Liver (tissue), 9 donors: ENCODE results near the gene KRT80. TPM values are rescaled to one million over a fixed set of nuclear protein-coding genes. Genes with fewer than 3 reads are reported as not detected.

Experiments used
- DNase-seq: peaks from one replicate; pipeline ENCODE4 v3.0.0-alpha.2; 2017; ENCODE audit warnings: low spot score
- H3K27ac ChIP-seq, 2 donors: one replicate each; pipeline ENCODE4 v1.7.0; 2013; ENCODE audit warnings: inconsistent platforms in 2 of 2, low read length in 2 of 2, control low read depth in 1 of 2, low read depth in 1 of 2, mild to moderate bottlenecking in 1 of 2
- H3K27me3 ChIP-seq, 4 donors: one replicate each; pipeline versions ENCODE4 v1.6.1 to v1.7.0; 2013; ENCODE audit warnings: low read length in 3 of 4, inconsistent platforms in 1 of 4, mild to moderate bottlenecking in 1 of 4, moderate library complexity in 1 of 4; ENCODE audit not compliant: control insufficient read depth in 4 of 4, insufficient read depth in 4 of 4
- H3K36me3 ChIP-seq, 4 donors: one replicate each; pipeline versions ENCODE4 v1.6.1 to v1.7.0; 2013; ENCODE audit warnings: low read length in 3 of 4, mild to moderate bottlenecking in 3 of 4, low read depth in 1 of 4, moderate library complexity in 1 of 4; ENCODE audit not compliant: control insufficient read depth in 4 of 4, insufficient read depth in 3 of 4
- H3K4me1 ChIP-seq, 4 donors: one replicate each; pipeline versions ENCODE4 v1.6.1 to v1.7.0; 2013; ENCODE audit warnings: low read length in 3 of 4, mild to moderate bottlenecking in 3 of 4, moderate library complexity in 1 of 4; ENCODE audit not compliant: control insufficient read depth in 4 of 4, insufficient read depth in 4 of 4
- H3K4me3 ChIP-seq, 3 donors: one replicate each; pipeline versions ENCODE4 v1.6.1 to v1.7.0; 2013; ENCODE audit warnings: low read length in 3 of 3, control low read depth in 1 of 3, low read depth in 1 of 3, mild to moderate bottlenecking in 1 of 3
- H3K9ac ChIP-seq, 2 donors: one replicate each; pipeline ENCODE4 v1.7.0; 2013; ENCODE audit warnings: low read length in 2 of 2, mild to moderate bottlenecking in 2 of 2, moderate library complexity in 2 of 2, control low read depth in 1 of 2, low read depth in 1 of 2
- H3K9me3 ChIP-seq, 4 donors: one replicate each; pipeline versions ENCODE4 v1.6.1 to v1.7.0; 2013; ENCODE audit warnings: low read length in 3 of 4; ENCODE audit not compliant: control insufficient read depth in 4 of 4
- ATF3 ChIP-seq: IDR thresholded peaks from 2 replicates; pipeline ENCODE4 v1.6.1; 2016; ENCODE audit warnings: antibody characterized with exemption
- CTCF ChIP-seq: fragments of 150-350 bp; IDR thresholded peaks from 2 replicates; pipeline ENCODE4 v1.5.1; 2017; ENCODE audit warnings: improper control_type of control experiment, low read depth, low read length; ENCODE audit not compliant: missing input control
- FOXA1 ChIP-seq: IDR thresholded peaks from 2 replicates; pipeline ENCODE4 v1.6.1; 2016; ENCODE audit warnings: antibody characterized with exemption
- FOXA2 ChIP-seq: IDR thresholded peaks from 2 replicates; pipeline ENCODE4 v1.6.1; 2016; ENCODE audit warnings: antibody characterized with exemption
- GABPA ChIP-seq, 2 donors: IDR thresholded peaks in 1 of 2; conservative IDR thresholded peaks in 1 of 2; 2 replicates each; pipeline ENCODE4 v1.6.1; 2016; ENCODE audit warnings: antibody characterized with exemption in 2 of 2, mild to moderate bottlenecking in 1 of 2, moderate library complexity in 1 of 2
- HNF4A ChIP-seq, 2 donors: conservative IDR thresholded peaks; 2 replicates each; pipeline ENCODE4 v1.6.1; 2016; ENCODE audit warnings: antibody characterized with exemption in 2 of 2, mild to moderate bottlenecking in 2 of 2
- HNF4G ChIP-seq: IDR thresholded peaks from 2 replicates; pipeline ENCODE4 v1.6.1; 2016; ENCODE audit warnings: antibody characterized with exemption
- JUND ChIP-seq, 2 donors: IDR thresholded peaks; 2 replicates each; pipeline ENCODE4 v1.6.1; 2016; ENCODE audit warnings: antibody characterized with exemption in 2 of 2
- NR2F2 ChIP-seq: IDR thresholded peaks from 2 replicates; pipeline ENCODE4 v1.6.1; 2016; ENCODE audit warnings: antibody characterized with exemption
- RAD21 ChIP-seq, 2 donors: IDR thresholded peaks; 2 replicates each; pipeline ENCODE4 v1.6.1; 2016; ENCODE audit warnings: antibody characterized with exemption in 2 of 2, mild to moderate bottlenecking in 2 of 2
- REST ChIP-seq: IDR thresholded peaks from 2 replicates; pipeline ENCODE4 v1.6.1; 2016; ENCODE audit warnings: antibody characterized with exemption, mild to moderate bottlenecking
- SP1 ChIP-seq: IDR thresholded peaks from 2 replicates; pipeline ENCODE4 v1.6.1; 2018; ENCODE audit warnings: antibody characterized with exemption, mild to moderate bottlenecking
- TAF1 ChIP-seq: conservative IDR thresholded peaks from 2 replicates; pipeline ENCODE4 v1.6.1; 2016; ENCODE audit warnings: antibody characterized with exemption, mild to moderate bottlenecking
- ZBTB33 ChIP-seq: IDR thresholded peaks from 2 replicates; pipeline ENCODE4 v1.6.1; 2016; ENCODE audit warnings: antibody characterized with exemption
- WGBS: extraction: QIAGEN DNeasy Blood & Tissue Kit; methylation state at CpG from one replicate; pipeline ENCODE4 v1.1.7; 2013; 5-methylcytosine and 5-hydroxymethylcytosine counted together
- polyA plus RNA-seq, 2 donors: library from polyadenylated mRNA; stranded (reverse) in 1 of 2; unstranded in 1 of 2; fragments of 200-250 nt in 1 of 2; fragments of >200 nt in 1 of 2; fragmentation: Nextera tagmentation in 1 of 2; extraction: Ambion mirVana in 1 of 2; gene quantifications; one replicate each; pipeline versions ENCODE4 v1.2.1 to v1.2.3, GENCODE V29; 2013 to 2015
- total RNA-seq, 2 donors: library from RNA; depleted of rRNA; stranded (reverse); fragments of >200 nt; gene quantifications; one replicate each; pipeline ENCODE4 v1.2.3, GENCODE V29; 2014
- donor health status: healthy.
- donor health status: healthy.
- donor health status: healthy.
- donor health status: healthy.
- donor health status: healthy.

The KRT80 gene
- total and polyA plus RNA-seq, 4 donors: 0.04 to 0.12 (median 0.07) TPM

- H3K4me3 ChIP-seq: no peak overlapping the region
- DNase-seq: no peak
- no peaks in the 10 kb centered on the region for H3K36me3 ChIP-seq
- no peak overlapping the region for H3K9ac ChIP-seq
- no peak overlapping the region for H3K27ac ChIP-seq
- H3K9me3 ChIP-seq: no peaks in the 10 kb centered on the region
- H3K27me3 ChIP-seq: peaks cover 0 to 2% (median 1%) of the 10 kb centered on the region in 4 donors
- no peak for TF ChIP-seq GABPA (IDR thresholded peaks at IDR 0.05 in 1 of 2, conservative IDR thresholded peaks at IDR 0.05 in 1 of 2)
- TF ChIP-seq TAF1: no peak
- no peak for TF ChIP-seq CTCF
- TF ChIP-seq REST: peak; percentile 71
- no peak for TF ChIP-seq RAD21 (IDR thresholded peaks at IDR 0.05)
- TF ChIP-seq FOXA2: no peak
- TF ChIP-seq JUND (IDR thresholded peaks at IDR 0.05): no peak
- TF ChIP-seq SP1: no peak
- WGBS: 70% methylated on average over 4 of the region's 4 CpGs
- H3K4me1 ChIP-seq: peaks cover 0 to 2% (median 0%) of the 10 kb centered on the region in 4 donors
Observed at GRCh38 chr12:52216100-52216499, 24.3 kb upstream of the KRT80 start.

GRCh38 chr12:52215587-52216031 is 23.8 kb upstream of the KRT80 start:
- H3K27me3 ChIP-seq: peaks cover 0 to 2% (median 1%) of the 10 kb centered on the region in 4 donors
- TF ChIP-seq TAF1 (no peak), FOXA1 (no peak), NR2F2 (no peak), RAD21 (IDR thresholded peaks at IDR 0.05) (no peak), GABPA (IDR thresholded peaks at IDR 0.05 in 1 of 2, conservative IDR thresholded peaks at IDR 0.05 in 1 of 2) (no peak), ZBTB33 (no peak), ATF3 (no peak), HNF4G (no peak), JUND (IDR thresholded peaks at IDR 0.05) (no peak), CTCF (no peak), HNF4A (conservative IDR thresholded peaks at IDR 0.05) (no peak)
- no peaks in the 10 kb centered on the region for H3K9me3 ChIP-seq
- no peak overlapping the region for H3K27ac ChIP-seq
- H3K4me1 ChIP-seq: peaks cover 0 to 2% (median 0%) of the 10 kb centered on the region in 4 donors
- no peak overlapping the region for H3K9ac ChIP-seq
- no peak overlapping the region for H3K4me3 ChIP-seq
- 65% methylated on average over 7 of the region's 7 CpGs for whole genome bisulfite sequencing
- no peaks in the 10 kb centered on the region for H3K36me3 ChIP-seq
- DNase-seq: no peak
